ENCODE results near the gene ACOT12. TPM values are rescaled to one million over a fixed set of nuclear protein-coding genes. Genes with fewer than 3 reads are reported as not detected.

Gene ACOT12
- total RNA-seq, 2 donors from 2014 or later: not detected

DNA sequence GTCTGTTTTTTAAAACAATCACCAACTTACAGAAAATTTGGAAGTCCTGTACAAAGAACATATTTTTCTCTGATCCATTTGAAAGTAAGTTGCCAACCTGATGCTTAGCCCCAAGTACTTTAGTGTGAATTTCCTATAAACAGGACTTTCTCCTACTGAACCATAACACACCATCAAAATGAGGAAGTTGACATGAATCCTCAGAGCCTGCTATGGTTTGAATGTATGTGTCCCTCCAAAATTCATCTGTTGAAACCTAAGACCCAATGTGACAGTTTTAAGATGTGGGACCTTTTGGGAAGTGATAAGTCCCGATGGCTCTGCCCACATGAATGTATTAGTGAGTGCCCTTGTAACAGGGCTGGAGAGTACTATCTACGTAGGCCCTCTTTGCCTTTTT lies 6.4 kb upstream of the ACOT12 start:
- intact Hi-C loops (cut with DNase I): no loop called here
- TF ChIP-seq, protein P1, sequence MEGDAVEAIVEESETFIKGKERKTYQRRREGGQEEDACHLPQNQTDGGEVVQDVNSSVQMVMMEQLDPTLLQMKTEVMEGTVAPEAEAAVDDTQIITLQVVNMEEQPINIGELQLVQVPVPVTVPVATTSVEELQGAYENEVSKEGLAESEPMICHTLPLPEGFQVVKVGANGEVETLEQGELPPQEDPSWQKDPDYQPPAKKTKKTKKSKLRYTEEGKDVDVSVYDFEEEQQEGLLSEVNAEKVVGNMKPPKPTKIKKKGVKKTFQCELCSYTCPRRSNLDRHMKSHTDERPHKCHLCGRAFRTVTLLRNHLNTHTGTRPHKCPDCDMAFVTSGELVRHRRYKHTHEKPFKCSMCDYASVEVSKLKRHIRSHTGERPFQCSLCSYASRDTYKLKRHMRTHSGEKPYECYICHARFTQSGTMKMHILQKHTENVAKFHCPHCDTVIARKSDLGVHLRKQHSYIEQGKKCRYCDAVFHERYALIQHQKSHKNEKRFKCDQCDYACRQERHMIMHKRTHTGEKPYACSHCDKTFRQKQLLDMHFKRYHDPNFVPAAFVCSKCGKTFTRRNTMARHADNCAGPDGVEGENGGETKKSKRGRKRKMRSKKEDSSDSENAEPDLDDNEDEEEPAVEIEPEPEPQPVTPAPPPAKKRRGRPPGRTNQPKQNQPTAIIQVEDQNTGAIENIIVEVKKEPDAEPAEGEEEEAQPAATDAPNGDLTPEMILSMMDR (IDR thresholded peaks at IDR 0.05): no peak

DNA sequence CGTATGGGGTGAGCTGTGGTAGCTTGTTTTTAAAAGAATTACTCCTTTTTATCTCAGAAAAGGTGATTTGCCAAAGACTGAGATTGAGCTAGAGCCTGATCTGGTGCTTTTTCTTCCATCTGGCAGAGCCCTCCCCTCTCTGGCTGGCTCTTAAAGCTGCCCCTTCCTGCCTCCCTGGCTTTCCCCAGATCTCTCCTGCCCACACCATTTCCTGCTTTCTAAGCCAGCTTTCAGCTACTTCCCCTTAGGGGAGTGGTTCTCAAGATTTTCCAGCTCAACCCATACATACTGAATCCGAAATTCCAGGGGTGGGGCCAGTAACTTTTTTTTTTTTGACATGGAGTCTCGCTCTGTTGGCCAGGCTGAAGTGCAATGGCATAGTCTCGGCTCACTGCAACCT lies 4.8 kb upstream of the ACOT12 start:
- intact Hi-C loops (cut with DNase I): no loop called here
- Histone ChIP-seq H3K9me3 (no peaks in the 10 kb centered on the region), H3K4me1 (no peaks in the 10 kb centered on the region), H3K4me3 (no peak overlapping the region), H3K27me3 (peaks cover 8% of the 10 kb centered on the region), H3K27ac (no peak overlapping the region), H3K36me3 (no peaks in the 10 kb centered on the region), H3K9ac (ENCODE audit: low read depth in 2 of 2, low read length in 2 of 2) (no peak overlapping the region)
- no peak for DNase-seq
- TF ChIP-seq, protein P1 (IDR thresholded peaks at IDR 0.05): no peak

More for the DNA sequence above, 6.4 kb upstream of the ACOT12 start:
- no peak overlapping the region for H3K4me3 ChIP-seq
- H3K9me3 ChIP-seq: no peaks in the 10 kb centered on the region
- no peak overlapping the region for H3K9ac ChIP-seq (ENCODE audit: low read depth in 2 of 2, low read length in 2 of 2)
- H3K36me3 ChIP-seq: no peaks in the 10 kb centered on the region
- DNase-seq: no peak
- no peaks in the 10 kb centered on the region for H3K4me1 ChIP-seq
- no peaks in the 10 kb centered on the region for H3K27me3 ChIP-seq
- no peak overlapping the region for H3K27ac ChIP-seq

DNA sequence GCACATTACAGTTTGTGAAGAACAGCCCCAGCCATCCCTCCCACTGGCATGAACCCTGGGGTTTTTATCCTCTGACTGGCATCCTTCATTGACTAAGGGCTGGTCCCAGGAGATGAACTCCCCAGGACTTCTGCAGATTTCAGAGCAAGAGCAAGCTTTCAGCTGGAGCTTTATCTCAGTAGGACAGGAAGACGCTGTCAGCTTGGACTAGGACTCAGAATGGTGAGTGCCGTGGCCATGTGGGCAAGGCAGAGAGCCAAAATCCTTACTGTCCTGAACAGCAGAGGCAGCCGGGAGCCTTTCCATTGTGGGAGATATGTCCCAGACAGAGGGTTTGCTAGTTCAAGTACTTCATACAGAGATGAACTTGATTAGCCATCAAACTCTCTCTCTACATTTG lies 3.2 kb upstream of the ACOT12 start:
- Histone ChIP-seq H3K27ac (no peak overlapping the region), H3K4me3 (no peak overlapping the region), H3K9ac (ENCODE audit: low read depth in 2 of 2, low read length in 2 of 2) (no peak overlapping the region), H3K36me3 (no peaks in the 10 kb centered on the region), H3K27me3 (peaks cover 14% of the 10 kb centered on the region), H3K9me3 (no peaks in the 10 kb centered on the region), H3K4me1 (no peaks in the 10 kb centered on the region)
- no peak for DNase-seq
- TF ChIP-seq, protein P1 (IDR thresholded peaks at IDR 0.05): no peak
- intact Hi-C loops (cut with DNase I): no loop called here

DNA sequence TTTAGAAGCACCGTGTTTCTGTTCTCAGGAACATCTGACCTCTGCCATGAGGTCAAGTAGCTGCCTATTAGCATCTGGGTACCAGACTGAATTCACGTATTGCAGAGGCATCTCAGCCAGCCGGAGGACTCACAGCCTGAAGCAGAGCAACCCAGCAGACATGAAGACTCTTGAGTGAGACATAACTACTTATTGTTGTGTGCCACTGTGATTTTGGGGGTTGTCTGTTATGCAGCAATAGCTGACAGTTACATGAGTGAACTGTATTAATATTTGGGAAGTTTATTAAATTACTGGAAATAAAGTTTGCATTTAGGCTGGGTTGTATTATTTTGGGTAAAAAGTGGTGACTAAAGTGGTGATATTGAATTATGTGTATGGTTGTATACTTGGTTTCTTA lies 1.3 kb upstream of the ACOT12 start:
- H3K27me3 ChIP-seq: peaks cover 14% of the 10 kb centered on the region
- H3K4me3 ChIP-seq: no peak overlapping the region
- no peak overlapping the region for H3K27ac ChIP-seq
- H3K4me1 ChIP-seq: no peaks in the 10 kb centered on the region
- TF ChIP-seq, protein P1 (IDR thresholded peaks at IDR 0.05): no peak
- H3K9ac ChIP-seq (ENCODE audit: low read depth in 2 of 2, low read length in 2 of 2): no peak overlapping the region
- H3K9me3 ChIP-seq: no peaks in the 10 kb centered on the region
- intact Hi-C loops (cut with DNase I): no loop called here
- H3K36me3 ChIP-seq: no peaks in the 10 kb centered on the region
- no peak for DNase-seq

DNA sequence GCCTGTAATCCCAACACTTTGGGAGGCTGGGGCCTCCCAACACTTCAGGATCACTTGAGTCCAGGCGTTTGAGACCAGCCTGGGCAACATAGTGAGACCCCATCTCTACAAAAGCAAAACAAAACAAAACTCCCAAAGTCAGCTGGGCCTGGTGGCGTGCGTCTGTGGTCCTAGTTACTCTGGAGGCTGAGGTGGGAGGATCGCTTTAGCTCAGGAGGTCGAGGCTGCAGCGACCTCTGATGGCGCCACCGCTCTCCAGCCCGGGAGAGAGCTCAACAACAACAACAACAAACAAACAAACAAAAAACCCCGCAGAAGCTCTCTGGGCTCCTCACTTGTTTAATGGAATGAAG lies 528 bp downstream of the ACOT12 start:
- peaks cover 14% of the 10 kb centered on the region for H3K27me3 ChIP-seq
- no peak for DNase-seq

More for the DNA sequence above, 528 bp downstream of the ACOT12 start:
- no peaks in the 10 kb centered on the region for H3K4me1 ChIP-seq
- no peaks in the 10 kb centered on the region for H3K36me3 ChIP-seq
- no peak overlapping the region for H3K27ac ChIP-seq
- peak overlapping the region; percentile 40 for H3K4me3 ChIP-seq
- TF ChIP-seq, protein P1 (IDR thresholded peaks at IDR 0.05): no peak
- no peak overlapping the region for H3K9ac ChIP-seq (ENCODE audit: low read depth in 2 of 2, low read length in 2 of 2)
- H3K9me3 ChIP-seq: no peaks in the 10 kb centered on the region
- intact Hi-C loops (cut with DNase I): no loop called here
